Neural cell (in vitro differentiated cells): Measurements from ENCODE around the gene XYLT2.

Source experiments
- EP300 ChIP-seq: fragments of 450-650 bp; conservative IDR thresholded peaks from 2 replicates; pipeline ENCODE4 v1.6.1; 2014; ENCODE audit warnings: antibody characterized with exemption, mild to moderate bottlenecking, moderate library complexity; ENCODE audit not compliant: poor library complexity, severe bottlenecking
- MXI1 ChIP-seq: fragments of 450-650 bp; conservative IDR thresholded peaks from 2 replicates; pipeline ENCODE4 v1.6.1; 2014; ENCODE audit warnings: antibody characterized with exemption, mild to moderate bottlenecking; ENCODE audit not compliant: poor library complexity, severe bottlenecking
- POLR2AphosphoS5 ChIP-seq: IDR thresholded peaks from 2 replicates; pipeline ENCODE4 v1.6.1; 2012
- RAD21 ChIP-seq: fragments of 450-650 bp; conservative IDR thresholded peaks from 2 replicates; pipeline ENCODE4 v1.6.1; 2014; ENCODE audit warnings: antibody characterized with exemption, mild to moderate bottlenecking, moderate library complexity
- TAF1 ChIP-seq: IDR thresholded peaks from 2 replicates; pipeline ENCODE4 v1.6.1; 2012; ENCODE audit warnings: low read depth
- TF ChIP-seq, protein P1 (sequence below): fragments of 450-650 bp; IDR thresholded peaks from 2 replicates; pipeline ENCODE4 v1.5.1; 2014; ENCODE audit warnings: antibody characterized with exemption, mild to moderate bottlenecking, moderate library complexity; ENCODE audit not compliant: poor library complexity, severe bottlenecking
- TF ChIP-seq, protein P2 (sequence below): IDR thresholded peaks from 2 replicates; pipeline ENCODE4 v1.6.1; 2012; ENCODE audit warnings: borderline replicate concordance

- TF ChIP-seq, protein P1, sequence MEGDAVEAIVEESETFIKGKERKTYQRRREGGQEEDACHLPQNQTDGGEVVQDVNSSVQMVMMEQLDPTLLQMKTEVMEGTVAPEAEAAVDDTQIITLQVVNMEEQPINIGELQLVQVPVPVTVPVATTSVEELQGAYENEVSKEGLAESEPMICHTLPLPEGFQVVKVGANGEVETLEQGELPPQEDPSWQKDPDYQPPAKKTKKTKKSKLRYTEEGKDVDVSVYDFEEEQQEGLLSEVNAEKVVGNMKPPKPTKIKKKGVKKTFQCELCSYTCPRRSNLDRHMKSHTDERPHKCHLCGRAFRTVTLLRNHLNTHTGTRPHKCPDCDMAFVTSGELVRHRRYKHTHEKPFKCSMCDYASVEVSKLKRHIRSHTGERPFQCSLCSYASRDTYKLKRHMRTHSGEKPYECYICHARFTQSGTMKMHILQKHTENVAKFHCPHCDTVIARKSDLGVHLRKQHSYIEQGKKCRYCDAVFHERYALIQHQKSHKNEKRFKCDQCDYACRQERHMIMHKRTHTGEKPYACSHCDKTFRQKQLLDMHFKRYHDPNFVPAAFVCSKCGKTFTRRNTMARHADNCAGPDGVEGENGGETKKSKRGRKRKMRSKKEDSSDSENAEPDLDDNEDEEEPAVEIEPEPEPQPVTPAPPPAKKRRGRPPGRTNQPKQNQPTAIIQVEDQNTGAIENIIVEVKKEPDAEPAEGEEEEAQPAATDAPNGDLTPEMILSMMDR = no peak
- no peak for TF ChIP-seq POLR2AphosphoS5
- TF ChIP-seq, protein P2, sequence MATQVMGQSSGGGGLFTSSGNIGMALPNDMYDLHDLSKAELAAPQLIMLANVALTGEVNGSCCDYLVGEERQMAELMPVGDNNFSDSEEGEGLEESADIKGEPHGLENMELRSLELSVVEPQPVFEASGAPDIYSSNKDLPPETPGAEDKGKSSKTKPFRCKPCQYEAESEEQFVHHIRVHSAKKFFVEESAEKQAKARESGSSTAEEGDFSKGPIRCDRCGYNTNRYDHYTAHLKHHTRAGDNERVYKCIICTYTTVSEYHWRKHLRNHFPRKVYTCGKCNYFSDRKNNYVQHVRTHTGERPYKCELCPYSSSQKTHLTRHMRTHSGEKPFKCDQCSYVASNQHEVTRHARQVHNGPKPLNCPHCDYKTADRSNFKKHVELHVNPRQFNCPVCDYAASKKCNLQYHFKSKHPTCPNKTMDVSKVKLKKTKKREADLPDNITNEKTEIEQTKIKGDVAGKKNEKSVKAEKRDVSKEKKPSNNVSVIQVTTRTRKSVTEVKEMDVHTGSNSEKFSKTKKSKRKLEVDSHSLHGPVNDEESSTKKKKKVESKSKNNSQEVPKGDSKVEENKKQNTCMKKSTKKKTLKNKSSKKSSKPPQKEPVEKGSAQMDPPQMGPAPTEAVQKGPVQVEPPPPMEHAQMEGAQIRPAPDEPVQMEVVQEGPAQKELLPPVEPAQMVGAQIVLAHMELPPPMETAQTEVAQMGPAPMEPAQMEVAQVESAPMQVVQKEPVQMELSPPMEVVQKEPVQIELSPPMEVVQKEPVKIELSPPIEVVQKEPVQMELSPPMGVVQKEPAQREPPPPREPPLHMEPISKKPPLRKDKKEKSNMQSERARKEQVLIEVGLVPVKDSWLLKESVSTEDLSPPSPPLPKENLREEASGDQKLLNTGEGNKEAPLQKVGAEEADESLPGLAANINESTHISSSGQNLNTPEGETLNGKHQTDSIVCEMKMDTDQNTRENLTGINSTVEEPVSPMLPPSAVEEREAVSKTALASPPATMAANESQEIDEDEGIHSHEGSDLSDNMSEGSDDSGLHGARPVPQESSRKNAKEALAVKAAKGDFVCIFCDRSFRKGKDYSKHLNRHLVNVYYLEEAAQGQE = no peak
- TF ChIP-seq MXI1 = no peak
- TF ChIP-seq RAD21 = no peak
- no peak for TF ChIP-seq EP300
- no peak for TF ChIP-seq TAF1
Measured at GRCh38 chr17:50312308-50312707, 33.6 kb upstream of the XYLT2 start.
